ENCODE results near the gene CCDC191. TPM values are rescaled to one million over a fixed set of nuclear protein-coding genes. Genes with fewer than 3 reads are reported as not detected.

Gene CCDC191
- total RNA-seq, 1 experiment from 2014 or later, result 7.0 TPM

- DNase-seq (ENCODE audit: low spot score), result no peak
Measured at GRCh38 chr3:113968986-113969385, 87.3 kb downstream of the CCDC191 start.

- no peak for DNase-seq (ENCODE audit: low spot score)
Measured at GRCh38 chr3:113966172-113966571, 90.2 kb downstream of the CCDC191 start.

DNA sequence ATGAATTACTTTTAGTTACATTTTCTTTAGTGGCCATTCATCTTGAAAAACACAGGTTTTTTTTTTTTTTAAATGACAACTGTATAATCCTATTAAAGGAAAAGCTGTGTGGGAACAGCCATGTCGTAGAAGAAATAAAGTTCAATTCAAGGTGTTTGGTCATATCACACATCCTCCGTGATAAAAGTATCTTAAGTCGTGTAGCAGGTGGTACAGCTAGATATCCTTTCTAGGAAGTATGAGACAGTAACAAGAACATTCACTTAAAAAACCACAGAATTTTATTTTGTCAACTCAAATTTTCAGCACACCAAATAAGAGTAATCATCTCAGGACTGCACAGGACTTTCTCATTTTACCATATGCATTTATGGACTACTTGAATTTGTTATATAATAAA is 92.4 kb downstream of the CCDC191 start:
- no peak for DNase-seq (ENCODE audit: low spot score)

GRCh38 chr3:113954091-113954685 is 102.1 kb downstream of the CCDC191 start:
- no peak for DNase-seq (ENCODE audit: low spot score)

DNA sequence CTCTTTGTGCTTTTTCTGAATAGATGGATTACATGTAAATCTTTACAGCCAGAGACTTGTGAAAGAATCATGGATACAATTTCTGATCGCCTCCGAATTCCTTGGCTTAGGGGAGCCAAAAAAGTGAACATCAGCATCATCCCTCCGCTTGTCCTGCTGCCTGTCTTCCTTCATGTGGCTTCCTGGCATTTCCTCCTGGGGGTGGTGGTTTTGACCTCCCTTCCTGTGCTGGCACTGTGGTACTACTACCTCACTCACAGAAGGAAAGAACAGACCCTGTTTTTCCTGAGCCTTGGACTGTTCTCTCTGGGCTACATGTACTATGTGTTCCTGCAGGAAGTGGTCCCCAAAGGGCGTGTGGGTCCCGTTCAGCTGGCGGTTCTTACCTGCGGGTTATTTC is 102.6 kb downstream of the CCDC191 start:
- no peak for DNase-seq (ENCODE audit: low spot score)

GRCh38 chr3:113952921-113953320 is 103.4 kb downstream of the CCDC191 start:
- DNase-seq (ENCODE audit: low spot score), result no peak

- DNase-seq (ENCODE audit: low spot score), result no peak
Measured at GRCh38 chr3:113948015-113948917, 108.1 kb downstream of the CCDC191 start.

DNA sequence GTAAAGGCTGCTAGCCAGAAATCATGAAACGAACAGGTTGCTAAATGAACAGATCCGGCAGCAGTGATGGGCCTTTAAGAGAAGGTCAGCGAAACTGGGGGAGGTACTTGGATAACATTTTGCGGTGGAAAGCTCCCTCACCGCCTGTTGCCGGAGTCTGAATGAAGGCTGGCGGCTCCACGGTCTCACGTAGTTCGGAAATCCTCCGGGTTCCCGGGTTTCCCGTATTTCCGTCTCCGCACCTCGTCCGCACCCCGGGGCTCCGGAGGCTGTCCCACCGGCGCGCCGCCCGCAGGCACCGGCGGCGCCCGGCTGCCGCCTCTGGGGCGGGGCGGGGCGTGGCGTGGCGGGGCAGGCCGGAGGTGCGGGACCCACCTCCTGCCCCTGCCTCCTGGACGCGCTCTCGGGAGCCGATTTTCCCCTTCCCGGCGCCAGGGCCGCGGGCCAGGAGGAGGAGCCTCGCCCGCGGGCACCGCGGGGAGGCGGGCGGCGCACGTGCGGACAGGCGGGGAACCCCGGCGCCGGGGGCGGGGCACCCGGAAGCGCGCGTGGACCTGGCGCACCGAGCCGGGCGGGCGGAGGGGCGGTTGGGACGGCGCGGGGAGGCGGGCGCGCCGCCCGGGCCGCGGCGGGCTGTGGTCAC is 108.8 kb downstream of the CCDC191 start, which contains the start of gene ZDHHC23:
ZDHHC23 (plus strand) TSS at position 642 of the 643 bp plus-strand sequence. CDS start 790 bp downstream, outside the sequence.
- peak; percentile 53 for DNase-seq (ENCODE audit: low spot score)

DNA sequence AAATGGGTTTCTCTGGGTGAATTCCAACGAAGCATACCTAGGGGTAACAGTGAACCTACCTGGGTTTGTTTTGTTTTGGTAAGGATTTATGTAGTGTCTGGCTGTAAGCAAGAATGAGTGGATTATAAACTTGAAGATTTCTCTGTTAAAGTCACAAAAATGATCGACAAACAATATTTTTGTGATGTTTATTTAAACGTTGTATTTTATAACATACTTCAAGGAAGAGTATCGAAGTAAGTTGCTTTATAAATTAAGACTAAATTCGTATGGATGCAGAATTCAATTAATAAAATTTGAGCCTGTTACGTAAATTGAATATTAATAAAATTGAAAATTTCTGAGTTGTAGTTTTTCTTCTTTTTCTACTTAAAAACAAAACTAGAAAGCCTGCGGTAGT is 109.5 kb downstream of the CCDC191 start:
- no peak for DNase-seq (ENCODE audit: low spot score)

DNA sequence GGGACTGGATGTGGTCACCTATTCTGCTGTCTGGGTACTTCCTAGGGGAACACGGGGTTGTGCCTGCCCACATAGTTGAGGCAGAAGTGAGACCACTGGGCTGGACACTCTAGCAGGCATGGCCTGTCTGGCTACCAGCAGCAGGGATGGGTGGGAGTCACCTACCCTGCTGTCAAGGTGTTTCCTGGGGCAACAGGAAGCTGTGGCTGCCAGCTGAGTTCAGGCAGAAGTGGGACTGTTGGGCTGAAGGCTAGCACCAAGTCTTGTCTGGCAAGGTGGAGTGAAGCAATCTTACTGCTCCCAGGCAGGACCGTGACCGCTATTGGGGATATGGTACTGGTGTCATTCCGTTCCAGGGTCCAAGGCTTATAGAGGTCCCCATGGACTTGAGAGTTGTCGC is 128.8 kb downstream of the CCDC191 start:
- no peak for DNase-seq (ENCODE audit: low spot score)

DNA sequence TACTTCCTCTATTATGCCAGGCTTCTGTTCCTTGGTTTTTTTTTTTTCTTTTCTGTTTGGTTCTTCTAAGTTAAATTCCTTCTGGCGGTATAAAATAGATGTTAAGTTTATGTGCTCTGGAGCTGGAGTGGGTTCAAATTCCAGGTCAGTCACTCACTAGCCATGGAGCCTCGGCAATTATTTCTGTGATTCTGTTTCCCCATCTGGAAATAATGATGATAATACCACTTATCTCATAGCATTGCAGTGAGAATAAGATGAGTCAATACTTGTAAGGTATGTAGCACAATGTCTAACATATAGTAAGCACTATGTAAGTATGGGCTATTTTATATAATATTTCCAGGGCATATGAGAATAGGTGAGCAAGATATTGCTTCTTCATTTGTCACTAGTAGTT is 141.7 kb downstream of the CCDC191 start:
- no peak for DNase-seq (ENCODE audit: low spot score)

Other genes with a start within 250 kb of the CCDC191 start
- gene GRAMD1C, start 217.7 kb downstream of the CCDC191 start, total RNA-seq (2014; rRNA removed; shearing (Covaris generic)), result 1.0 and 1.1 TPM in 2 replicates
- 2.4 and 2.7 TPM in 2 replicates for gene ZDHHC23, start 108.5 kb downstream of the CCDC191 start, total RNA-seq (2014; rRNA removed; shearing (Covaris generic))
- 24.4 and 49.1 TPM in 2 replicates for gene QTRT2, start 211 bp upstream of the CCDC191 start, total RNA-seq (2014; rRNA removed; shearing (Covaris generic))
- not detected in 2 replicates for gene DRD3, start 122.5 kb upstream of the CCDC191 start, total RNA-seq (2014; rRNA removed; shearing (Covaris generic))
- gene ZNF80, start 181.1 kb upstream of the CCDC191 start, total RNA-seq (2014; rRNA removed; shearing (Covaris generic)), result not detected in 2 replicates
- gene TIGIT, start 237.5 kb upstream of the CCDC191 start, total RNA-seq (2014; rRNA removed; shearing (Covaris generic)), result not detected in 2 replicates

Data from A172 (cell line).